Hepatocyte (in vitro differentiated cells): ENCODE measurements around the gene ACVR2A. TPM values are rescaled to one million over a fixed set of nuclear protein-coding genes. Genes with fewer than 3 reads are reported as not detected.

Experiments
- DNase-seq: peaks from one replicate; pipeline ENCODE4 v3.0.0-alpha.2; 2016; ENCODE audit warnings: low spot score
- H2AFZ ChIP-seq: fragments of 200-600 bp; sonication (generic); 2 replicates; pipeline ENCODE4 v1.6.0; 2016; ENCODE audit warnings: antibody characterized with exemption, mild to moderate bottlenecking
- H3K27ac ChIP-seq: fragments of 200-600 bp; sonication (generic); 2 replicates; pipeline ENCODE4 v1.5.1; 2016; ENCODE audit warnings: mild to moderate bottlenecking
- H3K27me3 ChIP-seq: fragments of 200-600 bp; sonication (generic); 2 replicates; pipeline ENCODE4 v1.6.1; 2016
- H3K36me3 ChIP-seq: fragments of 200-600 bp; sonication (generic); replicated peaks from 2 replicates; pipeline ENCODE4 v1.5.1; 2016; ENCODE audit warnings: low read depth; ENCODE audit not compliant: insufficient read depth
- H3K4me1 ChIP-seq: fragments of 200-600 bp; sonication (generic); 2 replicates; pipeline ENCODE4 v1.5.1; 2016; ENCODE audit warnings: mild to moderate bottlenecking, moderate library complexity; ENCODE audit not compliant: insufficient read depth
- H3K4me2 ChIP-seq: fragments of 200-600 bp; sonication (generic); 2 replicates; pipeline ENCODE4 v1.6.0; 2016
- H3K4me3 ChIP-seq: fragments of 200-600 bp; sonication (generic); 2 replicates; pipeline ENCODE4 v1.5.1; 2016; ENCODE audit warnings: mild to moderate bottlenecking
- H3K79me2 ChIP-seq: fragments of 200-600 bp; sonication (generic); 2 replicates; pipeline ENCODE4 v1.6.0; 2017; ENCODE audit warnings: mild to moderate bottlenecking
- H3K9me2 ChIP-seq: fragments of 200-600 bp; sonication (generic); replicated peaks from 2 replicates; pipeline ENCODE4 v1.6.0; 2017; ENCODE audit warnings: mild to moderate bottlenecking; ENCODE audit not compliant: insufficient read depth
- H3K9me3 ChIP-seq: fragments of 200-600 bp; sonication (generic); 2 replicates; pipeline ENCODE4 v1.5.1; 2016; ENCODE audit warnings: low read depth, mild to moderate bottlenecking
- H4K20me1 ChIP-seq: fragments of 200-600 bp; sonication (generic); 2 replicates; pipeline ENCODE4 v1.6.0; 2016; ENCODE audit warnings: mild to moderate bottlenecking; ENCODE audit not compliant: insufficient read depth, poor library complexity, severe bottlenecking
- EZH2 ChIP-seq: fragments of 200-600 bp; sonication (generic); IDR thresholded peaks from 2 replicates; pipeline ENCODE4 v1.6.1; 2016; ENCODE audit warnings: antibody characterized with exemption, mild to moderate bottlenecking, borderline replicate concordance
- EZH2phosphoT487 ChIP-seq: fragments of 200-600 bp; sonication (generic); IDR thresholded peaks from one replicate; pipeline ENCODE4 v1.6.1; 2018; ENCODE audit warnings: antibody characterized with exemption, mild to moderate bottlenecking, low read depth, moderate library complexity; ENCODE audit not compliant: unreplicated experiment, severe bottlenecking
- WGBS: methylation state at CpG from one replicate; pipeline ENCODE4 v1.1.6; 2016; ENCODE audit warnings: low lambda C conversion rate; ENCODE audit errors: missing lambda C conversion rate; 5-methylcytosine and 5-hydroxymethylcytosine counted together
- polyA plus RNA-seq: library from polyadenylated mRNA; unstranded; fragments of >200 nt; fragmentation: Nextera tagmentation; extraction: Ambion mirVana; gene quantifications from 2 replicates; pipeline ENCODE4 v1.2.1, GENCODE V29; 2016
- total RNA-seq: library from RNA; depleted of rRNA; stranded (reverse); fragments of >200 nt; gene quantifications from 2 replicates; pipeline ENCODE4 v1.2.3, GENCODE V29; 2014
- TF ChIP-seq, protein P1 (sequence below): fragments of 200-600 bp; sonication (generic); IDR thresholded peaks from 2 replicates; pipeline ENCODE4 v1.5.1; 2016; ENCODE audit warnings: antibody characterized with exemption, mild to moderate bottlenecking; ENCODE audit not compliant: poor library complexity

The ACVR2A gene
- total and polyA plus RNA-seq, 2 experiments from 2014 or later, result 21.9 to 43.0 TPM

DNA sequence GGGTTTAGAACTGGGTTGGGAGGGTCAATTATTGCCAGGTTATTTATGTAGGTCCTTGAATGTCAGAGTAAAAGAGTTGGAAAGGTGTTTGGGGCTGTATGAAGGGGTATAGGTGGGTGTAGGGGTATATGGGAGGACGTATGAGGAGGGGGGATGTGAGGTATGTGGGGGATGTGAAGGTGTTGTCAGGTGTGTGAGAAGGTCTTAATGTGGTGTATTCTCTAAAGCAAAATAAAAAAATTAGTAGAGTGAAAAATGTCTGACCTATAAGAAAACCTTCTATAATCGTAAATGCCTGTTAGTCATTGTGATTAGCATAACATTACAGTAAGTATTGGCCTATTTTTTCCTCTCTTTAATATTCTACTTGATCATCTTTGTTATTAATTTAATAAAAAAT lies 25.1 kb downstream of the ACVR2A start:
- Histone ChIP-seq H3K4me1 (peaks cover 5% of the 10 kb centered on the region), H3K4me3 (no peak overlapping the region), H3K4me2 (no peak overlapping the region), H2AFZ (no peak overlapping the region), H3K79me2 (peaks cover 100% of the 10 kb centered on the region), H3K9me3 (no peaks in the 10 kb centered on the region), H3K27me3 (no peaks in the 10 kb centered on the region), H3K36me3 (no peaks in the 10 kb centered on the region), H3K9me2 (no peaks in the 10 kb centered on the region), H4K20me1 (peaks cover 90% of the 10 kb centered on the region), H3K27ac (no peak overlapping the region)
- TF ChIP-seq EZH2 (no peak), EZH2phosphoT487 (no peak)
- TF ChIP-seq, protein P1, sequence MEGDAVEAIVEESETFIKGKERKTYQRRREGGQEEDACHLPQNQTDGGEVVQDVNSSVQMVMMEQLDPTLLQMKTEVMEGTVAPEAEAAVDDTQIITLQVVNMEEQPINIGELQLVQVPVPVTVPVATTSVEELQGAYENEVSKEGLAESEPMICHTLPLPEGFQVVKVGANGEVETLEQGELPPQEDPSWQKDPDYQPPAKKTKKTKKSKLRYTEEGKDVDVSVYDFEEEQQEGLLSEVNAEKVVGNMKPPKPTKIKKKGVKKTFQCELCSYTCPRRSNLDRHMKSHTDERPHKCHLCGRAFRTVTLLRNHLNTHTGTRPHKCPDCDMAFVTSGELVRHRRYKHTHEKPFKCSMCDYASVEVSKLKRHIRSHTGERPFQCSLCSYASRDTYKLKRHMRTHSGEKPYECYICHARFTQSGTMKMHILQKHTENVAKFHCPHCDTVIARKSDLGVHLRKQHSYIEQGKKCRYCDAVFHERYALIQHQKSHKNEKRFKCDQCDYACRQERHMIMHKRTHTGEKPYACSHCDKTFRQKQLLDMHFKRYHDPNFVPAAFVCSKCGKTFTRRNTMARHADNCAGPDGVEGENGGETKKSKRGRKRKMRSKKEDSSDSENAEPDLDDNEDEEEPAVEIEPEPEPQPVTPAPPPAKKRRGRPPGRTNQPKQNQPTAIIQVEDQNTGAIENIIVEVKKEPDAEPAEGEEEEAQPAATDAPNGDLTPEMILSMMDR, result no peak
- 89% methylated on average over 2 of the region's 2 CpGs for WGBS
- no peak for DNase-seq

DNA sequence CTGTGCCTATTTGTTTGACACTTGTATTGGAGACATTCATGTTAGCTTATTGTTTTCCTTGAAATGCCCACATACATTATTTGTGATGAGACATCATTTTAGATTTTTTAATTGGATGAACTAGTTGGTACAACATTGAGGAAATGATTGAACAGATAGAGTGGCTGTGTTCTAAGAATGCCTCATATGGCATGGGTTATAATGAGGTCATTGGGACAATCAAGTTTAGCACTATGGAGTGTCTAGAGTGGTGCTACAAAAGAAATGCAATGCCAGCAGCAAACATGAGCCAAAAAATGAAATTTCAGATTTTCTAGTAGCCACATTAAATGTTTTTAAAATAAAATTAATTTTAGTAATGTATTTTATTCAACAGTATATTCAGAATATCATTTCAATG lies 28.1 kb downstream of the ACVR2A start:
- Histone ChIP-seq H4K20me1 (peaks cover 78% of the 10 kb centered on the region), H3K4me3 (no peak overlapping the region), H3K4me1 (peaks cover 7% of the 10 kb centered on the region)

DNA sequence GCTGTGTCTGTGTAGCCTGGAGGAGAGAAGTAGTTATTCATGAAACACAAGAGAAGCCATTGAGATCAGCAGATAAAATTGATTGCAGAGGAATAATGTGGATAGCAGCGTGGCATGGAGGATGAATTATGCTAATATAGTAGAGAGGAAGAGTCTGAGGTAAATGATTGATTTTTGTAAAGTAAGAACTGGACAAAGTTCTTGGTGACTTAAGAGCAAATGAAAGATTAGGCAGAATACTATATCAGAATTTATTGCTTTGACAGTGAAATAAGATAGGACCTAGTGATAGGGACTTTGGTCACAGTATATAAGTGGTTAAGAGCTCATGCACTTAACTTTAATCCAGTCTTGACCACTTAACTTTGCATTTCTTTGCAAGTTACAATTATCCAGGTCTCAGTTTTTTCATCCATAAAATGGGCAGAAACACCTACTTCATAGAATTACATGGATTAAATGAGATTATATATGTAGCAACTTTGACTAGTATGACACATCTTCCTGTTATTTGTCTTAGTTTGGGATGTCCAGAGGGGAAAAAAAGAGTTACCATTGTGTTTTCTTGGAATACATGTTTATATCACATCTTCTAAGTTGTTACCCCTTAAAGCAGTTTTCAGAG lies 29.1 kb downstream of the ACVR2A start:
- H3K4me2 ChIP-seq, result no peak overlapping the region
- H3K79me2 ChIP-seq, result peaks cover 100% of the 10 kb centered on the region
- no peak overlapping the region for H2AFZ ChIP-seq
- peaks cover 13% of the 10 kb centered on the region for H3K4me1 ChIP-seq
- H3K36me3 ChIP-seq, result no peaks in the 10 kb centered on the region
- TF ChIP-seq EZH2phosphoT487 (no peak), EZH2 (no peak)
- TF ChIP-seq, protein P1, result no peak
- H3K9me2 ChIP-seq, result no peaks in the 10 kb centered on the region
- no peak overlapping the region for H3K4me3 ChIP-seq
- no peaks in the 10 kb centered on the region for H3K9me3 ChIP-seq
- no peak overlapping the region for H3K27ac ChIP-seq
- no peaks in the 10 kb centered on the region for H3K27me3 ChIP-seq
- H4K20me1 ChIP-seq, result peaks cover 71% of the 10 kb centered on the region
- no peak for DNase-seq
- 84% methylated on average over 1 of the region's 1 CpG for WGBS

More for the DNA sequence above, 28.1 kb downstream of the ACVR2A start:
- Histone ChIP-seq H3K9me3 (no peaks in the 10 kb centered on the region), H3K79me2 (peaks cover 100% of the 10 kb centered on the region), H3K9me2 (no peaks in the 10 kb centered on the region), H3K27me3 (no peaks in the 10 kb centered on the region), H3K36me3 (no peaks in the 10 kb centered on the region), H3K27ac (no peak overlapping the region), H2AFZ (no peak overlapping the region), H3K4me2 (no peak overlapping the region)
- DNase-seq, result no peak
- no peak for TF ChIP-seq EZH2
- TF ChIP-seq, protein P1, result no peak
- TF ChIP-seq EZH2phosphoT487, result no peak

DNA sequence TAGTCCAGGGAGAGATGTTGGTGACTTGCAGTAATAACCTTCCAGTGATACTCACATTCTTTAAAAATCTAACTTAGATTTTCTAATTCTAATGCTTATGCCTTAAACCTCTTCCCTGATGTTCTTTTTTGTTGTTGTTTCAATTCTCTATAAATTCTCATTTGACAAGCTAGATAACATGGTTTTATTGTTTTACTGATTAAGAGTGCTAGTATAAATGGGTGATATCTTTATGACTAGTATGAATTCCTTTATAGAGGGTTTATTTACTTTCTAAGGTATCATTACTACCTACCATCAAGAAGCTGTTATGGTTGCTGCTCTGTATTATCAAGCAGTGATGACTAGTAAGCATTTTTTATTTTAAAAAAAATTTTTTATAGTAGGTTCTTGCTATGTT lies 35.0 kb downstream of the ACVR2A start:
- Histone ChIP-seq H3K79me2 (peaks cover 100% of the 10 kb centered on the region), H4K20me1 (peaks cover 46% of the 10 kb centered on the region), H3K4me1 (peaks cover 29% of the 10 kb centered on the region), H3K4me2 (no peak overlapping the region), H3K9me2 (no peaks in the 10 kb centered on the region), H3K27ac (no peak overlapping the region), H3K27me3 (no peaks in the 10 kb centered on the region), H3K4me3 (no peak overlapping the region), H2AFZ (no peak overlapping the region), H3K9me3 (no peaks in the 10 kb centered on the region), H3K36me3 (no peaks in the 10 kb centered on the region)
- TF ChIP-seq, protein P1, result no peak
- TF ChIP-seq EZH2, result no peak
- TF ChIP-seq EZH2phosphoT487, result no peak
- no peak for DNase-seq
